NB4 (cell line): ENCODE results near the gene ACVR1.

Experiments used
- CTCF ChIP-seq: IDR thresholded peaks from one replicate; pipeline ENCODE4 v1.5.1; 2012; ENCODE audit warnings: low read depth, low read length
- MAX ChIP-seq: IDR thresholded peaks from 2 replicates; pipeline ENCODE4 v1.6.1; 2011; ENCODE audit warnings: low read depth, low read length
- MYC ChIP-seq: IDR thresholded peaks from 2 replicates; pipeline ENCODE4 v1.6.1; 2011; ENCODE audit warnings: low read depth, low read length
- POLR2A ChIP-seq: IDR thresholded peaks from 2 replicates; pipeline ENCODE4 v1.6.1; 2011; ENCODE audit warnings: mild to moderate bottlenecking; ENCODE audit not compliant: insufficient read length; ENCODE audit errors: extremely low read depth

GRCh38 chr2:157744571-157745076 is 131.5 kb downstream of the ACVR1 start:
- no peak for TF ChIP-seq CTCF
- no peak for TF ChIP-seq POLR2A
- no peak for TF ChIP-seq MAX
- no peak for TF ChIP-seq MYC
